ENCODE measurements around the gene CEACAM19. TPM values are rescaled to one million over a fixed set of nuclear protein-coding genes. Genes with fewer than 3 reads are reported as not detected.

Gene CEACAM19
- total and polyA plus RNA-seq, 10 of the 15 experiments (the other 5 are each of a cell fraction or from before 2014, with no cell fraction given) = 0.13 to 0.31 (median 0.17) TPM; not detected in 4

DNA sequence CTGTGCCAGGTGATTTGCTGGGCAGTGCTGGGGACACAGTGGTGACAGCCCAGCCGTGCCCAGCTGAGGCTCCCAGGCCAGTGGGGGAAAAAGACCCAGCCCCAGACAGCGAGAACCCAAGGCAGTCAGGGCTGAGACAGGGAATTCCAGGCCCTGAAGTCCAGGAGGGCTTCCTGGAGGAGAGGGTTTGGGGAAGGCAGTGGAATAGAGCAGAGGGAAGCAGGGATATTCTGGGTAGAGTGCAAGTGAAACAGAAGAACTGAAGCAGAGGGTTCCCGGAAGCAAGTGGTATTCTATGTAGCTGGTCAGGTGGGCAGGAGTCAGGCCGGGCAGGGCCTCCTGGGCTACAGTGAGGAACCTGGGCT is 26.4 kb downstream of the CEACAM19 start:
- Histone ChIP-seq H4K20me1 (ENCODE audit: control insufficient read depth, insufficient read depth) (no peaks in the 10 kb centered on the region), H3K4me1 (ENCODE audit: control insufficient read depth, insufficient read depth, low read length) (peaks cover 7% of the 10 kb centered on the region), H3K36me3 (ENCODE audit: control insufficient read depth in 2 of 2, insufficient read depth in 2 of 2, low read length in 1 of 2) (no peaks in the 10 kb centered on the region), H3K27me3 (replicated peaks in 1 of 2; ENCODE audit: control insufficient read depth in 2 of 2, insufficient read depth in 2 of 2, low read length in 1 of 2) (no peaks in the 10 kb centered on the region; a peak in 1 of 4 replicates), H3K4me3 (no peak overlapping the region), H3K4me2 (ENCODE audit: control insufficient read depth, insufficient read depth) (no peak overlapping the region), H3K79me2 (ENCODE audit: control insufficient read depth, insufficient read depth, low read length) (no peaks in the 10 kb centered on the region), H3K9me3 (replicated peaks; ENCODE audit: control insufficient read depth, insufficient read depth, low read length) (no peaks in the 10 kb centered on the region), H3K27ac (ENCODE audit: control insufficient read depth, insufficient read depth) (no peak overlapping the region), H3K9ac (ENCODE audit: control insufficient read depth, insufficient read depth, low read length) (no peak overlapping the region), H2AFZ (ENCODE audit: control insufficient read depth, low read depth, low read length) (no peak overlapping the region)
- TF ChIP-seq NRF1 (conservative IDR thresholded peaks at IDR 0.05; ENCODE audit: low read depth, low read length) = no peak
- TF ChIP-seq ATF7 (IDR thresholded peaks at IDR 0.05; ENCODE audit: low read depth) = no peak
- no peak for TF ChIP-seq JUND (IDR thresholded peaks at IDR 0.05; ENCODE audit: low read depth, low read length)
- TF ChIP-seq HCFC1 (IDR thresholded peaks at IDR 0.05; ENCODE audit: low read length) = no peak
- TF ChIP-seq ZNF217 (IDR thresholded peaks at IDR 0.05) = no peak
- POLR2A ChIA-PET = no interaction called here
- in situ Hi-C loops (cut with MboI) (no loop called here), intact Hi-C loops (cut with micrococcal nuclease; ENCODE audit: unreplicated experiment) (no loop called here)
- CTCF ChIA-PET = no interaction called here
- SMC1A ChIA-PET (ENCODE audit: uncharacterized antibody, unreplicated experiment) = no interaction called here
- DNase-seq (ENCODE audit: low read depth, low spot score) (no peak), ATAC-seq (no peak), FAIRE-seq (no peak)
- RAD21 ChIA-PET (ENCODE audit: unreplicated experiment) = no interaction called here
- BruUV-seq (replicated peaks) = no TSS peak
- 44% methylated on average over 4 of the region's 4 CpGs for WGBS (ENCODE audit: insufficient coverage, insufficient replicate concordance, low lambda C conversion rate, missing lambda C conversion rate)

DNA sequence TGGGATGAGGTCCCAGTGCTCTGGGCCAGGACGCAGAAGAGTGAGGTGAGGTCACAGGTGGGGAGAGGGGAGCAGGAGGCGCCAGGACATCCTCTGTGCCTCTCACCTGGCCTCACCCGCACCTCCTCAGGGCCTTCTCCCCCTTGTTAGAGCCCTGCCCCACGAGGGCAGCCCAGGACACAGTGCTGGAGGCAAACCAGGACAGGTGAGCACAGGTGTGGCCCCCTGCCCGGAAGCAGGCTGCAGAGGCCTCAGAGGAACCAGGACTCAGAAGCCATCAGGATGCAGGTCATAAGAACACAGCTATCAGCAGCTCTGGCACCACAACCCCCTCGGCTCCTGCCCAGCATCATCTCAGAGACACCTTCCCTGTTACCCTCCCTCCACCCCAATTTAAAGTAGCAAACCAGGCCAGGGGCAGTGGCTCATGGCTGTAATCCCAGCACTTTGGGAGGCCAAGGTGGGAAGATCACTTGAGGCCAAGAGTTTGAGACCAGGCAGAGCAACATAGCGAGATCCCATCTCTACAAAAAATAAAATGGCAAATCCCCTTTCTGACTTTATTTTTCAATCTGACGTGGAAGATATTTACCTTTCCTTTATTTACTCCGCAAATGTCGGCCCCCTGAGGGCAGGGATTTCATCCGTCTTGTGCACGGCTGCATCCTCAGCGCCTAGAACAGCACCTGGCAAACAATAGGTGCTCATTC is 27.4 kb downstream of the CEACAM19 start, which contains the start of gene CEACAM16:
Gene CEACAM16 (plus strand): TSS at position 660 of the 710 bp plus-strand sequence. CDS start 2,306 bp downstream, outside the sequence.
- in situ Hi-C loops (cut with MboI) (no loop called here), intact Hi-C loops (cut with micrococcal nuclease; ENCODE audit: unreplicated experiment) (no loop called here)
- ChIA-PET SMC1A (ENCODE audit: uncharacterized antibody, unreplicated experiment) (no interaction called here), CTCF (no interaction called here), POLR2A (no interaction called here), RAD21 (ENCODE audit: unreplicated experiment) (no interaction called here)
- Histone ChIP-seq H3K4me1 (ENCODE audit: control insufficient read depth, insufficient read depth, low read length) (peaks cover 3% of the 10 kb centered on the region), H3K27me3 (replicated peaks in 1 of 2; ENCODE audit: control insufficient read depth in 2 of 2, insufficient read depth in 2 of 2, low read length in 1 of 2) (no peaks in the 10 kb centered on the region; a peak in 1 of 4 replicates), H3K9me3 (replicated peaks; ENCODE audit: control insufficient read depth, insufficient read depth, low read length) (no peaks in the 10 kb centered on the region), H3K4me3 (no peak within 1 kb of the TSS), H3K9ac (ENCODE audit: control insufficient read depth, insufficient read depth, low read length) (no peak within 1 kb of the TSS), H3K79me2 (ENCODE audit: control insufficient read depth, insufficient read depth, low read length) (no peaks in the 10 kb centered on the region), H3K27ac (ENCODE audit: control insufficient read depth, insufficient read depth) (no peak within 1 kb of the TSS), H3K36me3 (ENCODE audit: control insufficient read depth in 2 of 2, insufficient read depth in 2 of 2, low read length in 1 of 2) (no peaks in the 10 kb centered on the region), H4K20me1 (ENCODE audit: control insufficient read depth, insufficient read depth) (no peaks in the 10 kb centered on the region), H2AFZ (ENCODE audit: control insufficient read depth, low read depth, low read length) (no peak within 1 kb of the TSS), H3K4me2 (ENCODE audit: control insufficient read depth, insufficient read depth) (no peak within 1 kb of the TSS)
- ATAC-seq (no peak), FAIRE-seq (no peak), DNase-seq (ENCODE audit: low read depth, low spot score) (no peak)
- BruUV-seq (replicated peaks) = no TSS peak
- 32% methylated on average over 13 of the region's 13 CpGs for WGBS (ENCODE audit: insufficient coverage, insufficient replicate concordance, low lambda C conversion rate, missing lambda C conversion rate)
- TF ChIP-seq, protein P1, sequence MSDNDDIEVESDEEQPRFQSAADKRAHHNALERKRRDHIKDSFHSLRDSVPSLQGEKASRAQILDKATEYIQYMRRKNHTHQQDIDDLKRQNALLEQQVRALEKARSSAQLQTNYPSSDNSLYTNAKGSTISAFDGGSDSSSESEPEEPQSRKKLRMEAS (IDR thresholded peaks at IDR 0.05; ENCODE audit: low read depth, low read length) = no peak
- TF ChIP-seq SREBF1 (IDR thresholded peaks at IDR 0.05; ENCODE audit: low read length) (no peak), MEF2A (IDR thresholded peaks at IDR 0.05; ENCODE audit: insufficient read depth, low read depth, low read length) (no peak), SMAD1 (IDR thresholded peaks at IDR 0.05; ENCODE audit: low read depth, partially characterized antibody) (no peak), SREBF2 (IDR thresholded peaks at IDR 0.05; ENCODE audit: low read length) (no peak), YY1 (IDR thresholded peaks at IDR 0.05; ENCODE audit: low read depth, low read length) (no peak), NR2F1 (conservative IDR thresholded peaks at IDR 0.05) (no peak), CEBPB (IDR thresholded peaks at IDR 0.05; ENCODE audit: borderline replicate concordance in 1 of 2, low read depth in 2 of 2, low read length in 2 of 2) (no peak), BCL11A (IDR thresholded peaks at IDR 0.05; ENCODE audit: low read depth, low read length) (no peak), TCF12 (IDR thresholded peaks at IDR 0.05; ENCODE audit: low read depth, low read length) (no peak), TBL1XR1 (IDR thresholded peaks at IDR 0.05; ENCODE audit: low read depth, low read length) (no peak), ASH2L (IDR thresholded peaks at IDR 0.05; ENCODE audit: borderline replicate concordance, low read depth) (no peak)
- TF ChIP-seq, protein P2, sequence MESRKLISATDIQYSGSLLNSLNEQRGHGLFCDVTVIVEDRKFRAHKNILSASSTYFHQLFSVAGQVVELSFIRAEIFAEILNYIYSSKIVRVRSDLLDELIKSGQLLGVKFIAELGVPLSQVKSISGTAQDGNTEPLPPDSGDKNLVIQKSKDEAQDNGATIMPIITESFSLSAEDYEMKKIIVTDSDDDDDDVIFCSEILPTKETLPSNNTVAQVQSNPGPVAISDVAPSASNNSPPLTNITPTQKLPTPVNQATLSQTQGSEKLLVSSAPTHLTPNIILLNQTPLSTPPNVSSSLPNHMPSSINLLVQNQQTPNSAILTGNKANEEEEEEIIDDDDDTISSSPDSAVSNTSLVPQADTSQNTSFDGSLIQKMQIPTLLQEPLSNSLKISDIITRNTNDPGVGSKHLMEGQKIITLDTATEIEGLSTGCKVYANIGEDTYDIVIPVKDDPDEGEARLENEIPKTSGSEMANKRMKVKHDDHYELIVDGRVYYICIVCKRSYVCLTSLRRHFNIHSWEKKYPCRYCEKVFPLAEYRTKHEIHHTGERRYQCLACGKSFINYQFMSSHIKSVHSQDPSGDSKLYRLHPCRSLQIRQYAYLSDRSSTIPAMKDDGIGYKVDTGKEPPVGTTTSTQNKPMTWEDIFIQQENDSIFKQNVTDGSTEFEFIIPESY (IDR thresholded peaks at IDR 0.05) = no peak
